SH-SY5Y (cell line): ENCODE data around the gene ADAMTS17.

Experiments used
- GATA2 ChIP-seq: IDR thresholded peaks from 2 replicates; pipeline ENCODE4 v1.6.1; 2011; ENCODE audit warnings: mild to moderate bottlenecking, low read depth, low read length
- GATA3 ChIP-seq: IDR thresholded peaks from 2 replicates; pipeline ENCODE4 v1.6.1; 2011; ENCODE audit warnings: low read depth, mild to moderate bottlenecking, low read length, moderate library complexity

ADAMTS17 gene

GRCh38 chr15:100093211-100094126 lies 248.3 kb downstream of the ADAMTS17 start:
- no peak for TF ChIP-seq GATA2
- no peak for TF ChIP-seq GATA3

GRCh38 chr15:100092034-100092433 lies 249.7 kb downstream of the ADAMTS17 start:
- TF ChIP-seq GATA3 (no peak), GATA2 (no peak)

- TF ChIP-seq GATA3: no peak
- TF ChIP-seq GATA2: no peak
These were observed 251.4 kb downstream of the ADAMTS17 start for GRCh38 chr15:100090411-100090810.

DNA sequence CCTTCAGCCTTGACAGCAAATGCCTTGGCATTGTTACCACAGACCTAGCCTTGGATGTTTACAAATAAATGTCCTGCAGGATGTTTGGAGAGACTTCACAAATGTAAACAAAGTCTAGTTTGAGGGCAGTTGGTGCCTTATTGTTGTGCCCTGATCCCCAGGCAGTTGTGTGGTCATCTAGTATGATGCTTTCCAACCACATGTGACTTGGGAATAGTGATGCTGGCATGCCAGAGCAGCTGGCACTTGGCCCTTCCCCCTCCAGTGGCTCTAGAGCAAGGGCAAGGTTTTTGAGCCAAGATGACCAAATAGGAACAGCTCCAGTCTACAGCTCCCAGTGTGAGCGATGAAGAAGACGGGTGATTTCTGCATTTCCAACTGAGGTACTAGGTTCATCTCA lies 258.2 kb downstream of the ADAMTS17 start:
- TF ChIP-seq GATA3 (no peak), GATA2 (no peak)

DNA sequence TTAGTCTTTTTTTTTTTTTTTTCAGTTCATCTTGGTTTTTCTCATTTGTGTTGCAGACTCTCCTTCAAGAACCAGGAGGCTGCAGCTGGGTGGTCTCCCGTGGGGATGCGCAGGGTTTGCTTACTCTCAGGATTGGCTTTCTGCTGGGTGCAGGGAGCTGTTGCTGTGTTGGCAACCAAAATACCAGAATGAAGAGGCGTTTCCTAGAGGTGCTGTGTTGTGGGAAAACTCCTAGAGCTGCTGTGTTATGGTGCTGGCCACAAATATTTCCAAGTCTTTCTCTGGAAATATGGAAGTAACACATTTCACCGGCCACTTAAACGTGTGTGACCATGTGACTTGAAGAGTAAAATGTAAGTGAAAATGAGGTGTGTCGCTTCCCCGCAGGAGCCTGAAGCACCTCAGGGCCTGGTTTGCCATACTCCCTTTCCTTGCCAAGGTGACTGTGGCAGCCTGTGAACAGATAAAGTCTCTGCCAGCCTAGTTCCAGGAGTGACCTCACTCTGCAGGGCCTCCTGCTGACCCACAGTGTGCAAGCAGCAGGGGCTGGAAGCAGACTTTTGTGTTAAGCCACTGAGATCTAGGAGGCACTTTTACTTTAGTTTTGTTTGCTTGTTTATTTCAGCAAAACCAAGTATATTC lies 258.9 kb downstream of the ADAMTS17 start:
- TF ChIP-seq GATA3 (no peak), GATA2 (no peak)

DNA sequence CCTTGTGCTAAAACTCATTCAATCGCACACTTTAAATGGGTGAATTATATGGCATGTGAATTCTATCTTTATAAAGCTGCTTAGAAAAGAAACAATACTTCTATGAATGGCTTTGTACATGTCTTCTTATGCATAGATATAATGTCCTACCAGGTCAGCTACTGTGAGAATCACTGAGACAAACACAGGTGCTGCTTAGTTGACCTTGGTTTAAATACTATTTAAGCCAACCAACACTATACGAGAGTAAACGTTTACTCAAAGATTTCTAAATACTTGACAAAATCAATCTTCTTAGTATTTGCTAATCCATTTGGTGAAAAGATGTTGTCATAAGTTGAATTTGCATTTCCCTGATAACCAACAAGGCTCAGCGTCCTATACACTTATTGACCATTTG lies 260.3 kb downstream of the ADAMTS17 start:
- TF ChIP-seq GATA2 (no peak), GATA3 (no peak)

DNA sequence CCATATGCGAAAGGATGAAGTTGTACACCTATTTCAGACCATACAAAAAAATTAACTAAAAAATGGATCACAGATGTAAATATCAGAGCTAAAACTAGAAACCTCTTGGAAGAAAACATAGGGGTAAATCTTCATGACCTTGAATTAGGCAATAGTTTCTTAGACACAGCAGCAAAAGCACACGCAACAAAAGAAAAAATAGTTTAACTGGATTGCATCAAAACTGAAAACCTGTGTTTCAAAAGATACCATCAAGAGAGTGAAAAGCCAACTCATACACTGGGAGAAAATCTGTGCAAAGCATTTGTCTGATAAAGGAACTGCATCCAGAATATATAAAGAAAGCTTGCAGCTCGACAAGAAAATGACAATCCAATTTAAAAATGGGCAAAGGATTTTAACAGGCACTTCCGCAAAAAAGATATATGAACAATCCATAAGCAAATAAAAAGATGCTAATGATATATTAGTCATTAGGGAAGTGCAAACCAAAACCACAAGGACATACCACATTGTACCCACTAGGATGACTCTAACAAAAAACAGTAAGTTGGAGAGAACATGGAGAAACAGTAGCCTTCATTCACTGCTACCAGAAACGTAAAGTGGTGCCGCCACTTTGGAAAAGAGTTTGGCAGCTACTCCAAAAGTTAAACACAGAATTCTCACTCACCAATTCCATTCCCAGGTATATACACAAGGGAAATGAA lies 263.1 kb downstream of the ADAMTS17 start:
- TF ChIP-seq GATA3 (no peak), GATA2 (no peak)

GRCh38 chr15:100075229-100075628 lies 266.5 kb downstream of the ADAMTS17 start:
- no peak for TF ChIP-seq GATA3
- no peak for TF ChIP-seq GATA2

DNA sequence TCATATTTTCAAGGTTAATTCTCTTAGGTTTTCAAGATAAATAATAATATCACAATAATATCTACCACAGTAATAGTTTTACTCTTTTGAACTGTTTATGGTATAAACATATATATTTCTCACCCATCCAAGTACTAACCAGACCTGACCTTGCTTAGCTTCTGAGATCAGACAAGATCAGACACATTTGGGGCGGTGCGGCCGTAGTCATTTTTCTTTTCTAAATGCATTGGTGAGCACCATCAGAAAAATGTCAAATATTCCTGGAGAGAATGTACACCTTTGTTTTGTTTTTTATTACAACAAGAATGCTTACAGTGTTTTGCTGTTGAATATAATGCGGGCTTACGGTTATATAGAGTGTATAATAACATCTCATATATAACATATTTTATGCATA lies 267.8 kb downstream of the ADAMTS17 start:
- TF ChIP-seq GATA3: no peak

DNA sequence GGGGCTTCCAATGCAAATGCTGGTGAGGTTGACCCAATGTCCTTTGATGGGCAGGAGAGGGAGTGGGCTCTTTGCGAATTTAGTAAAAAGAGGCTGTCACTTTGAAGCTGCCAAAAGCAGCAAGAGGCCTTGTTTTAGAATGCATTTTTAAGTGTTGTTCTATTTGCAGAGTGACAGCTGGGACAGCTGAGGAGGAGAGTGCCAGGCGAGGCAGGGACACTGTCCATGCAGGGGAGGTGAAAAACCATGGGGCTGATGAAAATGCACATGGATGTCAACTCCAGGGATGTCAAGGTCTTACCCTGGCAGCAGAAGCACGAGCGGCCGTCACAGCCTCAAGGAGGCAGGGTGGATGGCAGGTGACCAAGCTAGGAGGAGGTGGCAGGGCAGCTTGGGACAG lies 279.8 kb downstream of the ADAMTS17 start:
- TF ChIP-seq GATA3 (no peak), GATA2 (no peak)

- TF ChIP-seq GATA3 (no peak), GATA2 (0 out of 2 replicates have a peak, but pooled peaks have one; percentile 4)
These were observed 281.4 kb downstream of the ADAMTS17 start for GRCh38 chr15:100060276-100060926.

GRCh38 chr15:100059521-100059920 lies 282.3 kb downstream of the ADAMTS17 start:
- no peak for TF ChIP-seq GATA3
- no peak for TF ChIP-seq GATA2

- TF ChIP-seq GATA3 (no peak), GATA2 (no peak)
These were observed 282.7 kb downstream of the ADAMTS17 start for GRCh38 chr15:100059094-100059493.

DNA sequence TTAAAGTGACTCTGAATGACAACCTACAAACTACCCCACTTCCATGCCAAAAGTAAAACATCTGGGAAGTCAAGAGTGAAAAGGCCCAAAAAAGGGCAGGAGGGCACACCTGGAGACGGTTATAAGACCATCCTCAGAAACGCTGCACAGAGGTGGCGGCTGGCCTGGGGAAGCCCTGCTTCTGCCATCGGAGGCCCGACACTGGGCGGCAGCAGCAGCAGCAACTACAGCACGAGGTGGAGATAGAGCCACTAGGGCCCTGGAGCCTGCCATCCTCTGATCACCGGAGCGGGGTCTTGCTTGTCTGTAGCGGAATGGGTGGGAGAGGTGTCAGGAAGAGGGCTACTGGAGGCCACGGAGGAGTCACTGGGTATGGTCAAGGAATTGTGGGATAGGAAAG lies 283.3 kb downstream of the ADAMTS17 start:
- TF ChIP-seq GATA3 (no peak), GATA2 (no peak)

- TF ChIP-seq GATA3 (no peak), GATA2 (no peak)
These were observed 284.5 kb downstream of the ADAMTS17 start for GRCh38 chr15:100057281-100057680.
